GM12878 (cell line): ENCODE measurements around the gene ADAMTSL5.

Experiments used
- CTCF ChIP-seq, 3 experiments: IDR thresholded peaks in 2 of 3; conservative IDR thresholded peaks in 1 of 3; 2 replicates each; pipeline ENCODE4 v1.5.1; 2011; ENCODE audit warnings: low read depth in 3 of 3, low read length in 3 of 3, mild to moderate bottlenecking in 3 of 3, control low read depth in 2 of 3, moderate library complexity in 2 of 3, inconsistent platforms in 1 of 3, mixed read lengths in 1 of 3; ENCODE audit not compliant: control insufficient read depth in 2 of 3, insufficient read depth in 1 of 3; ENCODE audit errors: extremely low read depth in 1 of 3
- HDGF ChIP-seq: fragments of 450-650 bp; IDR thresholded peaks from 2 replicates; pipeline ENCODE4 v1.6.1; 2016; ENCODE audit warnings: antibody characterized with exemption
- MAX ChIP-seq: IDR thresholded peaks from 2 replicates; pipeline ENCODE4 v1.6.1; 2012; ENCODE audit warnings: low read depth, low read length, improper control_type of control experiment
- POLR2A ChIP-seq: IDR thresholded peaks from 2 replicates; pipeline ENCODE4 v1.6.1; 2011; ENCODE audit warnings: low read depth, mild to moderate bottlenecking, low read length
- ZNF274 ChIP-seq: IDR thresholded peaks from one replicate; pipeline ENCODE4 v1.8.0; 2011; ENCODE audit not compliant: insufficient read length, insufficient read depth
- TF ChIP-seq, protein P1 (sequence below): IDR thresholded peaks from 2 replicates; pipeline ENCODE4 v1.6.1; 2011; ENCODE audit warnings: low read depth, low read length, improper control_type of control experiment, borderline replicate concordance

DNA sequence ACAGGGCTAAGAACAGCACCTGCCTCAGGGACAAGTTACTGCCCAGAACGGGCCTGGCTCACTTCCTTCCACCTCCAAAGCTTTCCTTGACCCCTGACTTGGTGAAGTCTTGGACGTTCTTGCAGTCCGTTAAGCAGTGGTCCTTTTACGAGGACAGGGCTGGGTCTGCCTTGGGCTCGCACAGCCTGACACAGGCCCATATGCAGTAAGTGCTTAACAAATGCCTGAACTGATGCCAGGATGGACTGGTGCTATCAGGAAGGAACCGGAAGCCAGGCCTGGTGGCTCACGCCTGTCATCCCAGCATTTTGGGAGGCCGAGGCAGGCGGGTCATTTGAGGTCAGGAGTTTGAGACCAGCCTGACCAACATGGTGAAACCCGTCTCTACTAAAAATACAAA, 9.2 kb upstream of the ADAMTSL5 start:
- no peak for TF ChIP-seq POLR2A
- TF ChIP-seq, protein P1, sequence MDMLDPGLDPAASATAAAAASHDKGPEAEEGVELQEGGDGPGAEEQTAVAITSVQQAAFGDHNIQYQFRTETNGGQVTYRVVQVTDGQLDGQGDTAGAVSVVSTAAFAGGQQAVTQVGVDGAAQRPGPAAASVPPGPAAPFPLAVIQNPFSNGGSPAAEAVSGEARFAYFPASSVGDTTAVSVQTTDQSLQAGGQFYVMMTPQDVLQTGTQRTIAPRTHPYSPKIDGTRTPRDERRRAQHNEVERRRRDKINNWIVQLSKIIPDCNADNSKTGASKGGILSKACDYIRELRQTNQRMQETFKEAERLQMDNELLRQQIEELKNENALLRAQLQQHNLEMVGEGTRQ = no peak
- no peak for TF ChIP-seq MAX
- no peak for TF ChIP-seq ZNF274
- no peak for TF ChIP-seq HDGF
- TF ChIP-seq CTCF (IDR thresholded peaks at IDR 0.05 in 2 of 3, conservative IDR thresholded peaks at IDR 0.05 in 1 of 3; ENCODE audit: control insufficient read depth in 2 of 3, extremely low read depth in 1 of 3, insufficient read depth in 1 of 3, low read depth in 3 of 3, low read length in 3 of 3) = no peak
